IMR-90 (cell line): ENCODE data around the gene EVI5.

Experiments used
- POLR2A ChIP-seq: IDR thresholded peaks from 2 replicates; pipeline ENCODE4 v1.6.1; 2012; ENCODE audit warnings: mild to moderate bottlenecking, low read depth, low read length
- SMC3 ChIP-seq: fragments of 150-350 bp; IDR thresholded peaks from 2 replicates; pipeline ENCODE4 v1.6.1; 2016; ENCODE audit warnings: low read depth, mild to moderate bottlenecking, antibody characterized with exemption, low read length, moderate library complexity

GRCh38 chr1:92663775-92664174 is 121.1 kb downstream of the EVI5 start:
- TF ChIP-seq POLR2A (no peak), SMC3 (no peak)
